Measurements from ENCODE around the gene COL11A2. TPM values are rescaled to one million over a fixed set of nuclear protein-coding genes. Genes with fewer than 3 reads are reported as not detected.

COL11A2 gene
- polyA plus RNA-seq, 5 donors = 3.0 to 10.8 (median 3.8) TPM

DNA sequence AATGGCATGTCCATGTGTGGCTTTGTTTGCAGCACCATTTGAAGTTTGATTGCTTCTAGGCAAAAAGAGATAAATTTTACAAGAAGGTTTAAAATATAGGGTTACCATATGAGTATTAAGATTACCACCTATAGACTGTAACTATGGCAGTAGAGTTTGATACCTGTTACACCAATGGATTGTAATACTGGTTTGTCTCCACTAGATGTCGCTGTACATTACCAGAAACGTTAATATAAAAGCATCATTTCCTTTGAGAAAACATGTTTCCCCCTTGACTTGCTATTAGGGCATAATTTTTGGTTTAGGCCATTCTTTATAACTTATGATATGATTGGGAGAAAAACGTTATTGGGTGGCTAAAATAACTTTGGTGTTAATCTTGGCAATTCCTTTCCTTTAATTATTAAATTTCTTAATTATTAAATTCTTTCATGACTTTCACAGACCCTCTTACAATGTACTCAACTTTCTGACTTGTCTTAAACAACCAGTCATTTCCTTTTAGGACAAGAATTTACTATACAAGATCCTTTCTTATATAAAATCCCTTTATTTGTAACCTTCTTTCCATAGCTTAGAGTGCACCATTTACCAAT is 73.6 kb downstream of the COL11A2 start:
- peak in 1 of 2 donors; percentile 46 for DNase-seq

DNA sequence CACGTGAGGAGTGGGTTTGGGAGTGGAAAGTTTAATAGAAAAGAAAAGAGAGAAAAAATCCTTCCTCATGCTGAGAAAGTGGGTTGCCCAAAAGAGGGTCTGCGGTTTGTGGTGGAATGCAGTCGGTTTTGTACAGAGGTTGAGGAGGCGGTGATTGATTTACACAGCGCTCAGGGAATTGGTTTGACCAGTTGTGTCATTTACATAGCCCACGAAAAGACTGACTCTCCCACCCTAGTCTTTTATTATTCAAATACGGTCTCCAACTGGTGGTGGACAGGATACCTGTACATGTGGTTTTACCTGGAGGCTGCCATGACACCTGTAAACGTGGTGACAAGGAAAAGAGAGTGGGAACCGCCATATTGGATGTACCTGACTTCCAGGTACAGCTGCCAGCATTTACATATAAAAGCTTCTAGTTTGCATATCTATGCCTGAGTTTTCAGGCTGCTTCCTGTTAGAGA is 74.4 kb downstream of the COL11A2 start:
- DNase-seq = no peak

DNA sequence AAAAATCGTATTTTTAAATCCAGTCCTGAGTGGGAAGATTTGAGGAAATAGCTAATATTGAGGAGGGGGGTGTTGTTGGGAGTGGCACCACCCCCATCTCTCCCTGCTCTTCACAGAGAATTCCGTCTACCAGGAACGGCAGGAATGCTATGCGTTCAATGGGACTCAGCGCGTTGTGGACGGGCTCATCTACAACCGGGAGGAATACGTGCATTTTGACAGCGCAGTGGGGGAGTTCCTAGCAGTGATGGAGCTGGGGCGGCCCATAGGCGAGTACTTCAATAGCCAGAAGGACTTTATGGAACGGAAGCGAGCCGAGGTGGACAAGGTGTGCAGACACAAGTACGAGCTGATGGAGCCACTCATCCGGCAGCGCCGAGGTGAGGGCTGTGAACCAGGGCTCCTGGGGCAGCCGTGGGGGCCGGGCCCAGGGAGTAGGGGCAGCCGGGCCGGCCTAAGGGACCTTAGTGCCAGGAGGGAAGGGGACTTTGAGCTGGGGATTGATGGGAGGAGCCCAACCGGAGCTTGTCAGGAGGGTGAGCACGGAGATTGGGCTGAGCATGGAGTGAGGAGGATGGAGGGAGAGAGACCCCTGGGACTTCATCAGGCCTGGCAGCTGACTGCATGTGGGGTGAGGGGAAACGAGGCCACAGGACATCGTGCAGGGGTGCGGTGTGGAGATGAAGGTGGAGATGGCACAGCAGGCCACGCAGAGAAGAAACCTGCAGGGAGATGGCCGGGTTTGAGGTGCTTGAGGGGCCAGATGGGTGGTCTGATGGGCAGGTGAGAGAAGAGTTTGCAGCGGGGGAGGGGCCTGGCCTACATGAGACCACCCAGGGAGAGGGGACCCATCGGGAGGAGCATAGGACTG is 75.2 kb downstream of the COL11A2 start:
- DNase-seq = no peak

DNA sequence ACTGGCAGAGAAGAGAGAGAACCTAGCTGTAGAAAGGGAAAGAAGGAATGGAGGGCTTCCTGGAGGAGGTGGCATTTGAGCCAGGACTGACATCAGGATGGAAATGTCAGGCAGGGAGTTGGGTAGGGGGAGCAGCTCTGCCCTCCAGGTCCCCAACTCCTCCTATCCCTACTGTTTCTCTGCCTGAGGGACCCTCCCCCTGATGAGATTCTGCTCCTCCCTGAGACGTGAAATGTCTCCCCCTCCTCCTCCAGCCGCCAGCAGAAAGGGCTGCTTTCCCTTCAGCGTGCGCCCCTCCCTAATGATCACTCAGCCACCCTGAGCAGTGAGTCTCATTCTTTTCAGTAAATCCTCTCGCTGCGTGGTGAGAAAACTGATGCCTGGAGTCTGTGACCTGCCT is 75.8 kb downstream of the COL11A2 start:
- DNase-seq = no peak

DNA sequence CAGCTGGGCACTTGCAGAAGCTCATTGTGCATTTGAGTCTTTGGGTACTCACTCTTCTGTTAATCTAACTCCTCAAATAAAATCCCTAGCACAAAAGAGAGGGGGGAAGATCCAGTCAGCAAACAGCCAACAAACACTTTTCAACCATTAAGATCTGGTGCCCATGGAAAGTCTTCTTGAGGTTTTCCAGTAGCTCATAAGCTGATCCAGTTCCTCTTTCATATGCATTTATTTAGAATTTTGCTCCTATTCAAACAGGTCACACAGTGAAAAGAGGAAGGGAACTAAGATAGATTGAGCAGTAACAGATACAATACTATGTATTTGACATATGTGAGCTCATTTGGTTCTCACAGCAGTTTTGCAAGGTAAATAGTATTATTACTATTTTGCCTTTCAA is 77.9 kb downstream of the COL11A2 start:
- DNase-seq = no peak

DNA sequence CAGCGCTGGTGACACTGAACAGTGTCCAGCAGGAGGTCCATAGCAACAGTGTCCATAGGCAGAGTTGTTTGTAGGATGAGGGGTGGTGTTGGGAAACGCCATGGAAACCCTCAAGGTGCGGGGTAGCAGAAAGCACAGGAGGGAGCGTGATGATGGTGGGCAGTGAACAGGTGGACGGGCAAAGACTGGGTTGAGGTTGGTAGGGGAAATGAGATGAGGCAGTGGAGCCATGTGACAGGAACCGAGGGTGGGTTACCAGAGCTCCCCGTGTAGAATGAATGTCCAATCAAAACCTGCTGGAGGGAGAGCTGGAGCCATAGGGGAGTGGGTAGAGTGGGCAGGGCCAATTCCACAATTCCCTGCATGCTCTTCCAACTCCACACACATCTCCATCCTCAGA is 78.5 kb downstream of the COL11A2 start:
- DNase-seq = no peak

Other genes with a start within 250 kb of the COL11A2 start
- gene HLA-DMA, start 239.4 kb downstream of the COL11A2 start, polyA plus RNA-seq (ENCODE audit: insufficient read depth in 1 of 5, insufficient read length in 5 of 5, low replicate concordance in 1 of 5) = 10 to 100 TPM in 4 of 5 donors, 1 to 10 TPM in 1; 9.9 to 22.1 (median 11.2) TPM
- gene BRD2, start 223.9 kb downstream of the COL11A2 start, polyA plus RNA-seq (ENCODE audit: insufficient read depth in 1 of 5, insufficient read length in 5 of 5, low replicate concordance in 1 of 5) = 100 to 1,000 TPM; 288 to 321 (median 308) TPM
- 1 to 10 TPM; 1.7 to 3.6 (median 2.8) TPM for gene HLA-DOA, start 182.9 kb downstream of the COL11A2 start, polyA plus RNA-seq (ENCODE audit: insufficient read depth in 1 of 5, insufficient read length in 5 of 5, low replicate concordance in 1 of 5)
- gene HLA-DPA1, start 118.8 kb downstream of the COL11A2 start, polyA plus RNA-seq (ENCODE audit: insufficient read depth in 1 of 5, insufficient read length in 5 of 5, low replicate concordance in 1 of 5) = 10 to 100 TPM; 33.0 to 44.8 (median 33.5) TPM
- 10 to 100 TPM; 20.2 to 28.5 (median 25.6) TPM for gene HLA-DPB1, start 116.5 kb downstream of the COL11A2 start, polyA plus RNA-seq (ENCODE audit: insufficient read depth in 1 of 5, insufficient read length in 5 of 5, low replicate concordance in 1 of 5)
- 10 to 100 TPM; 56.7 to 69.7 (median 61.7) TPM for gene RXRB, start 8.2 kb upstream of the COL11A2 start, polyA plus RNA-seq (ENCODE audit: insufficient read depth in 1 of 5, insufficient read length in 5 of 5, low replicate concordance in 1 of 5)
- 100 to 1,000 TPM in 1 of 5 donors, 10 to 100 TPM in 4; 73.8 to 100 (median 90.1) TPM for gene SLC39A7, start 8.4 kb upstream of the COL11A2 start, polyA plus RNA-seq (ENCODE audit: insufficient read depth in 1 of 5, insufficient read length in 5 of 5, low replicate concordance in 1 of 5)
- 10 to 100 TPM; 20.8 to 26.5 (median 21.7) TPM for gene HSD17B8, start 12.2 kb upstream of the COL11A2 start, polyA plus RNA-seq (ENCODE audit: insufficient read depth in 1 of 5, insufficient read length in 5 of 5, low replicate concordance in 1 of 5)
- gene RING1, start 16.0 kb upstream of the COL11A2 start, polyA plus RNA-seq (ENCODE audit: insufficient read depth in 1 of 5, insufficient read length in 5 of 5, low replicate concordance in 1 of 5) = 10 to 100 TPM; 46.9 to 70.0 (median 54.0) TPM
- 10 to 100 TPM; 74.4 to 88.8 (median 81.1) TPM for gene VPS52, start 79.4 kb upstream of the COL11A2 start, polyA plus RNA-seq (ENCODE audit: insufficient read depth in 1 of 5, insufficient read length in 5 of 5, low replicate concordance in 1 of 5)
- 1,000 to 10,000 TPM; 3,696 to 4,775 (median 3,821) TPM for gene RPS18, start 79.6 kb upstream of the COL11A2 start, polyA plus RNA-seq (ENCODE audit: insufficient read depth in 1 of 5, insufficient read length in 5 of 5, low replicate concordance in 1 of 5)
- 1 to 10 TPM; 3.3 to 4.8 (median 3.8) TPM for gene B3GALT4, start 84.7 kb upstream of the COL11A2 start, polyA plus RNA-seq (ENCODE audit: insufficient read depth in 1 of 5, insufficient read length in 5 of 5, low replicate concordance in 1 of 5)
- gene WDR46, start 96.8 kb upstream of the COL11A2 start, polyA plus RNA-seq (ENCODE audit: insufficient read depth in 1 of 5, insufficient read length in 5 of 5, low replicate concordance in 1 of 5) = 10 to 100 TPM; 50.7 to 80.1 (median 56.4) TPM
- 10 to 100 TPM; 47.1 to 61.3 (median 50.3) TPM for gene PFDN6, start 97.1 kb upstream of the COL11A2 start, polyA plus RNA-seq (ENCODE audit: insufficient read depth in 1 of 5, insufficient read length in 5 of 5, low replicate concordance in 1 of 5)
- 100 to 1,000 TPM; 123 to 169 (median 149) TPM for gene RGL2, start 106.5 kb upstream of the COL11A2 start, polyA plus RNA-seq (ENCODE audit: insufficient read depth in 1 of 5, insufficient read length in 5 of 5, low replicate concordance in 1 of 5)
- gene TAPBP, start 121.6 kb upstream of the COL11A2 start, polyA plus RNA-seq (ENCODE audit: insufficient read depth in 1 of 5, insufficient read length in 5 of 5, low replicate concordance in 1 of 5) = 10 to 100 TPM; 34.2 to 59.4 (median 43.6) TPM
- gene ZBTB22, start 125.3 kb upstream of the COL11A2 start, polyA plus RNA-seq (ENCODE audit: insufficient read depth in 1 of 5, insufficient read length in 5 of 5, low replicate concordance in 1 of 5) = 10 to 100 TPM; 22.3 to 28.0 (median 24.5) TPM
- gene DAXX, start 130.5 kb upstream of the COL11A2 start, polyA plus RNA-seq (ENCODE audit: insufficient read depth in 1 of 5, insufficient read length in 5 of 5, low replicate concordance in 1 of 5) = 10 to 100 TPM; 45.1 to 57.5 (median 50.3) TPM
- 10 to 100 TPM; 28.6 to 72.8 (median 47.1) TPM for gene KIFC1, start 199.4 kb upstream of the COL11A2 start, polyA plus RNA-seq (ENCODE audit: insufficient read depth in 1 of 5, insufficient read length in 5 of 5, low replicate concordance in 1 of 5)
- gene PHF1, start 218.5 kb upstream of the COL11A2 start, polyA plus RNA-seq (ENCODE audit: insufficient read depth in 1 of 5, insufficient read length in 5 of 5, low replicate concordance in 1 of 5) = 10 to 100 TPM; 53.1 to 88.9 (median 82.8) TPM
- 100 to 1,000 TPM; 153 to 208 (median 171) TPM for gene CUTA, start 225.6 kb upstream of the COL11A2 start, polyA plus RNA-seq (ENCODE audit: insufficient read depth in 1 of 5, insufficient read length in 5 of 5, low replicate concordance in 1 of 5)
- gene SYNGAP1, start 227.6 kb upstream of the COL11A2 start, polyA plus RNA-seq (ENCODE audit: insufficient read depth in 1 of 5, insufficient read length in 5 of 5, low replicate concordance in 1 of 5) = 10 to 100 TPM; 35.2 to 47.4 (median 44.8) TPM